ENCODE results near the gene CTTN.

The CTTN gene

GRCh38 chr11:70397983-70398833 is at the start of gene CTTN:
Gene CTTN, plus strand, starts transcription at chr11:70398529. Its CDS starts 8,769 bp downstream, at chr11:70407298.
- peak; percentile 99 for DNase-seq (ENCODE audit: low spot score)

- DNase-seq (ENCODE audit: low spot score): no peak
Measured at GRCh38 chr11:70348608-70349007, 49.7 kb upstream of the CTTN start.

DNA sequence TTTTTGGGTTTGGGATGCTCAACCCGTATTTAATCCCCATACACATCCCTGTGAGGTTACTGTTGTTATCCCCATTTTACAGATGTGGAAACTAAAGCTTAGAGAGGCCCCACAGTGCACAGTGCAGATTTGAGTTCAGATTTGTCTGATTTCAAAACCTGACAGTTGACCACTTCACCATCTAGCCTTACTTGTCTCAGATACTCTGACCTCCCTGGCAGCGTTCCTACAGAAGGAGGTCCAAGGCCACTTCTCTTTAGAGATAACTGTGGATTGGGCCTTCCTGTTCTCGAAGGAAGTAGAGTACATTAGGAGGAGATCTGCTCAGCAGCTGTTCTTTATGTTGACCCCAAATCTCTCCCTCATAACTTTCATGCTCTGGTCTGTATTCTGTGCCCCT is 46.7 kb upstream of the CTTN start:
- no peak for DNase-seq (ENCODE audit: low spot score)

DNA sequence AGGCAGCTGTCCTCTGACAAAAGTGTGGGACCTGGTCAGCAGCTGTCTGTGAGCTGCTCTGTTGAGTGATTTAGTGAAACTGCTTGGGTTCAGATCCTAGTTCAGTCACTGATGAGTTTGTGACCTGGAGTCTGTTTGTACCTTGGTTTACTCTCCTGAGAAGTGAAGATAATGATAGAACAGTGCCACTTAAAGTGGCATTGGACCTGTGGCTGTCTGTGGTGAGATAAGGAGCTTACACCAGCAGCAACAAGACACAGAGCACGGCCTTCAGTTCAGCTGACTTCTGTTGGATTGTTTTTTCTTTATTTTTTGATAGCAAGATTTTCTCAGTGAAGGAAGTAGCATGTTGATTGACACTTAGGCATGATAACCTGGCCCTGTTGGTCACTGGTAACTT is 46.2 kb upstream of the CTTN start:
- no peak for DNase-seq (ENCODE audit: low spot score)

DNA sequence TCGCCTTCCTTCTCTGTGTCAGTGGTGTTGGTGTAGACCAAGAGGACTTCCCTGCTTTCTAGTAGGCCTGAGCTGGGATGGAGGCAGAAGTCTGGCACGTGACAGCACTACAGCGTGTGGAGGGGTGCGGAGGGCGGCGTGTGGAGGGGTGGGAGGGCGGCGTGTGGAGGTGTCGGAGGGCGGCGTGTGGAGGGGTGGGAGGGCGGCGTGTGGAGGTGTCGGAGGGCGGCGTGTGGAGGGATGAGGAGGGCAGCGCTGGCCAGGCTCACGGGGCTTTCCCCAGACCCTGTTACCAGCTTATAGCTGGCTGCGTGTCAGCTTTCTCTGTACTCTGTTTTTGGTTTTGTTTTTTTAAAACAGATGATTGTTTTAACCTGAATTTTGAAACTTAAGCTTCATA is 45.7 kb upstream of the CTTN start:
- no peak for DNase-seq (ENCODE audit: low spot score)

DNA sequence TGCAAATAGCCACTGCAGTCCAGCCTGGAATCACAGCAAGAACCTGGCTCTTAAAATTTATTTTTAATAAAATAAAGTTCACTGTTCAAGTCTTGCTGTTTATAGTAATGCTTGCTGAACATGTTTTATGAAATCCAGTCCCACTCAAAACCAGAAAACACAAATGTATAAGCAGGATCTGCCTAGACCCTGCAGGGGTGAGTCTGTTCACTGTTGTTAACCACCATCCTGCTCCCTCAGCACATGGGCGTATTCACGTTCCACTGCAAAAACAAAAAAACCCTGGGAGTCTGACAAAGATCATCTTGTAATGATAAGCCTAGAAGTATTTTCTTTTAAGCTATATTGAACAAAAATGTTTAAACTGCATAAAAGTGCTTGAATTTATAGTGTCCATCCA is 45.0 kb upstream of the CTTN start:
- no peak for DNase-seq (ENCODE audit: low spot score)

GRCh38 chr11:70353900-70354568 is 44.3 kb upstream of the CTTN start:
- DNase-seq (ENCODE audit: low spot score): no peak

- no peak for DNase-seq (ENCODE audit: low spot score)
Measured at GRCh38 chr11:70354629-70355028, 43.7 kb upstream of the CTTN start.

DNA sequence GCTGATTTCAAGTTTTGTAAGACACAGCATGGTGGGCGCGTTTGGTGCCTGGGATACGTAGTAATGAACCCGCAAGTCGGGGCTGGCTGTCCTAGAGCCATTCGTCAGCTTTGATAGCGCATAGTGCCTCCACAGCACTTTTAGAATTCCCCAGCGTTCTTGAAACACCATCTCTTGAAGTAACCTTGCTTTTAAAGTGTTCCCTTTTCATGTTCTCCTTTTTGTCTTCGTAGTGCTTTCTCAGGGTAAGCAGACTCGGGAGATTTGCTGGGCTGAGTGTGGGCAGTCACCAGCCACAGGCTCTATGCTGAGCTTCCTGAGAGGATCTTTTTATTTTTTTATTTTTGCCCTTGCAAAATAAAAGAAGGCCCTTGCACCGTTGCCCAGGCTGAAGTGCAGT is 39.6 kb upstream of the CTTN start:
- DNase-seq (ENCODE audit: low spot score): no peak

GRCh38 chr11:70359451-70360205 is 38.7 kb upstream of the CTTN start:
- DNase-seq (ENCODE audit: low spot score): no peak

- DNase-seq (ENCODE audit: low spot score): no peak
Measured at GRCh38 chr11:70360211-70360610, 38.1 kb upstream of the CTTN start.

DNA sequence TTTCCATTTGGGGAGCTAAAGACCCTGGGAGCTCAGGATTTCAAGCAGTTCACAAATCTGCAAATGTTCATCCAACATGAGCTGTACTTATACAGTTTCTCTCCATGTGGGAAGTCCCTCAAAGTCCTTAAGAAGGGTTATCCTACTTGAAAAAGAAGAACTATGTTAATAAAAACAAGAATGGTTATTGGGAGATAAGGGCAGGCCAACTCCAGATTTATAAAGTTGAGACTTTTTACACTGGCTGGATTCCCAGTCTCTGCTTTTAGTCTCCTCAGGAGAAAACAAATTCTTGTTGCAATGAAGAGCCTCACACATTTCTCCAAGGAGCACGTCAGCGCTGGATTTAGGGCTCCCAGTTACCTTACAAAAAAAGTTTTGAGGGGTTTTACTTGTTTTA is 34.2 kb upstream of the CTTN start:
- no peak for DNase-seq (ENCODE audit: low spot score)

DNA sequence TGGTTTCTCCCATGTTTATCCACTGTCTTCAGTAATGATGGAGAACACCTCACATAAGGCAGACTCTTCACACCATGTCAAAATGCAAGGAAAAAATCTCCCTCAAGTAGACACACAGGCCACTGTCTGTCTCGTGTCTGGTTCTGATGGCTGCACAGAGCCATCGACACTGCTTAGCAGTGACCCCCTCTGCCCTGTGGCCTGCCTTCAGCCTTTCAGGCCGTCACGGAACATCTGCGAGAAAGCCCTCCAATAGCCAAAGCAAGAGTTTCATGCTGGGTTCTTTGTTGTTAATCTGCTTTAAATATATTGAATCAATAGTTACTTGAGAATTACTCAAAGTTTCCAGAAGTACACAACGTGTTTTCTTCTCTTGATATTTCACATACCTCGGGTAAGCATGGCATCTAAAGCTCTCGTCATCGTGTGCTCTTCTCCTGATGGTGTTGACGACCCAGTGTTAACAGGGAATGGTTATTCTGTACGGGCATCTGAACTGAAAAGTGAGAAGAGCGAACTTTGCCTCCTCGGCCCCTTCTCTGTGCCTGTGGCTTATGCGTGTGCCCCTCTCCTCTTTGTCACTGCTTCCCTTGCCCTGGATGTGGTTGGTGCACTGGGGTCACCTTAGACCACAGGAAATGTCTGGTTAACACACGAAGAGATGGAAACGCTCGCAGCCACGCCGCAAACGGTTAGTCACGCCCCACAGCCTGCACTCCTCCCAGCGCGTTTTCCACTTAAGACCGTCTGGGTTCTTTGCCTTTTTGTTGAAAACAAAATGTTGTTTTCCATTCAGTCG is 33.4 kb upstream of the CTTN start:
- DNase-seq (ENCODE audit: low spot score): no peak

GRCh38 chr11:70365544-70365927 is 32.8 kb upstream of the CTTN start:
- DNase-seq (ENCODE audit: low spot score): no peak

- no peak for DNase-seq (ENCODE audit: low spot score)
Measured at GRCh38 chr11:70367071-70367470, 31.3 kb upstream of the CTTN start.

- DNase-seq (ENCODE audit: low spot score): no peak
Measured at GRCh38 chr11:70368961-70369360, 29.4 kb upstream of the CTTN start.

GRCh38 chr11:70371241-70371640 is 27.1 kb upstream of the CTTN start:
- no peak for DNase-seq (ENCODE audit: low spot score)

GRCh38 chr11:70372076-70372475 is 26.3 kb upstream of the CTTN start:
- DNase-seq (ENCODE audit: low spot score): no peak

- no peak for DNase-seq (ENCODE audit: low spot score)
Measured at GRCh38 chr11:70376621-70377020, 21.7 kb upstream of the CTTN start.

DNA sequence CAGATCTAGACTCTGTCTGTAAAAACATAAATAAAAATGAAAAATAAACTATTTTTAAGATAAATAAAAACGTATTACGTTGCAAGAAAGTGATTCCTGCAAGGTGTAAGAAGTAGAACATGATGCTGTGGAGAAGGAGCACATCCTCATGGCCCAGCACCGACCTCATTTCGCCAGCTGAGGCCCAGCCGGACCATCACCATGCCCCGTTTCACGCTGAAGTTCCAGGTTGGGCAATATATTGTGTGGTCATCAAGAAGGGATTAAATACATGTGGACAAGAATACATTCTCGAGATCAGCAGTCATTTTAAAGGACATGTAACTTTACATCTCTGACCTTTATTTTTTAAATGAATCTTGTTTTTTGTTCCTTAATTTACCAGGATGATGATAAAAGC is 20.7 kb upstream of the CTTN start:
- DNase-seq (ENCODE audit: low spot score): no peak

GRCh38 chr11:70378506-70379134 is 19.7 kb upstream of the CTTN start:
- no peak for DNase-seq (ENCODE audit: low spot score)

- DNase-seq (ENCODE audit: low spot score): no peak
Measured at GRCh38 chr11:70381350-70381749, 17.0 kb upstream of the CTTN start.
